ENCODE data around the gene FRAT1. TPM values are rescaled to one million over a fixed set of nuclear protein-coding genes. Genes with fewer than 3 reads are reported as not detected.
"Not testable (repeated sequence)": the region's sequence is repeated elsewhere in the genome, so short reads cannot be mapped to it uniquely, and the experiment has no call there.

FRAT1 gene
- total RNA-seq: 21.9 TPM

GRCh38 chr10:97318772-97319651, at the start of gene FRAT1:
FRAT1 (plus strand) TSS chr10:97319271; CDS start chr10:97319454, 183 bp downstream.
- Histone ChIP-seq H3K27me3 (ENCODE audit: insufficient read depth, low read length) (no peaks in the 10 kb centered on the region), H3K4me1 (ENCODE audit: insufficient read depth, low read length) (peaks cover 52% of the 10 kb centered on the region), H3K9me3 (ENCODE audit: low read depth, low read length) (no peaks in the 10 kb centered on the region), H3K4me3 (ENCODE audit: low read length) (peak within 1 kb of the TSS; percentile 57)

GRCh38 chr10:97270523-97271154, 48.4 kb upstream of the FRAT1 start:
- H3K9me3 ChIP-seq (ENCODE audit: low read depth, low read length): no peaks in the 10 kb centered on the region
- H3K4me3 ChIP-seq (ENCODE audit: low read length): no peak overlapping the region
- H3K4me1 ChIP-seq (ENCODE audit: insufficient read depth, low read length): no peaks in the 10 kb centered on the region
- no peaks in the 10 kb centered on the region for H3K27me3 ChIP-seq (ENCODE audit: insufficient read depth, low read length)

- Histone ChIP-seq H3K4me1 (ENCODE audit: insufficient read depth, low read length) (peaks cover 11% of the 10 kb centered on the region), H3K27me3 (ENCODE audit: insufficient read depth, low read length) (no peaks in the 10 kb centered on the region), H3K4me3 (ENCODE audit: low read length) (no peak overlapping the region)
Measured at GRCh38 chr10:97273700-97274099, 45.4 kb upstream of the FRAT1 start.

DNA sequence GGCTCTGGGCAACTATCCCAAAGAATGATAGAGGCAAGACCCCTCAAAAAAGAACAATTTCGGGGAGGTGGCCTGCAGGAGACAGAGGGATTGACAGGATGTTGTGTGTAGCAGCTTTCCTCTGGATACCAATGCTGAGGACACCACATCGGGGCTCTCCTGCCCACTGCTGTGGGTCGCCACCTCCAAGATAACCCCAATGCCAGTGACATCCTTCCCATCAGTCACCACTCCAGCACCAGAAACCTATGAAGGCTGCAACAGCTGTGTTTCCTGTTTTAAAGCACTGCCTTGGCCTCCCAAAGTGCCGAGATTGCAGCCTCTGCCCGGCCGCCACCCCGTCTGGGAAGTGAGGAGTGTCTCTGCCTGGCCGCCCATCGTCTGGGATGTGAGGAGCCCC, 44.2 kb upstream of the FRAT1 start:
- no peak overlapping the region for H3K4me3 ChIP-seq (ENCODE audit: low read length)
- H3K9me3 ChIP-seq (ENCODE audit: low read depth, low read length): no peaks in the 10 kb centered on the region
- no peaks in the 10 kb centered on the region for H3K27me3 ChIP-seq (ENCODE audit: insufficient read depth, low read length)
- H3K4me1 ChIP-seq (ENCODE audit: insufficient read depth, low read length): peaks cover 21% of the 10 kb centered on the region

More at GRCh38 chr10:97273700-97274099, 45.4 kb upstream of the FRAT1 start:
- H3K9me3 ChIP-seq (ENCODE audit: low read depth, low read length): no peaks in the 10 kb centered on the region

- no peaks in the 10 kb centered on the region for H3K27me3 ChIP-seq (ENCODE audit: insufficient read depth, low read length)
- peaks cover 21% of the 10 kb centered on the region for H3K4me1 ChIP-seq (ENCODE audit: insufficient read depth, low read length)
- H3K4me3 ChIP-seq (ENCODE audit: low read length): no peak overlapping the region
- no peaks in the 10 kb centered on the region for H3K9me3 ChIP-seq (ENCODE audit: low read depth, low read length)
Measured at GRCh38 chr10:97277551-97277950, 41.5 kb upstream of the FRAT1 start.

DNA sequence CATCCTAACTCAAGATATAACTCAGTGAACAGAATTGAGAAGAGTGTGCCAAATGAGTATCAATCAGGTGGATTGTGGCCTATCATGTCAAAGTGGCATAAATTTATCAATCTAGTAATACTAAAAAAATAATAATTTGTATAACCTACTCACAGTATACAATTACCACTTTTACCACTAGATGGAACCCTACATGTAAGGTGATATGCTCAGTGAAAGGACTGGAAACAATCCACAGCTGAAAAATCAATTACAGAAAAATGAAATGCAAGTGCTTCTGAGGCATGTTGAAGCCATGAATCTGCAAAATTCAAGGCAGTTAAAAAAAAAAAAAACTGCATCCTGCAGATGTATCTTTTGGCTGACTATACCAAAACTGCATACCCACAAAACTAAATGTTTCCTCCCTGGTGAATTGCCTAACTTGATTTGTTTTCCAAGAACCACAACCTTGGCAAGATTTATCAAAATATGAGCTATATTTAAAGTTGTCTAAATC, 40.5 kb upstream of the FRAT1 start:
- H3K9me3 ChIP-seq (ENCODE audit: low read depth, low read length): no peaks in the 10 kb centered on the region
- H3K4me1 ChIP-seq (ENCODE audit: insufficient read depth, low read length): peaks cover 21% of the 10 kb centered on the region
- no peaks in the 10 kb centered on the region for H3K27me3 ChIP-seq (ENCODE audit: insufficient read depth, low read length)
- no peak overlapping the region for H3K4me3 ChIP-seq (ENCODE audit: low read length)

DNA sequence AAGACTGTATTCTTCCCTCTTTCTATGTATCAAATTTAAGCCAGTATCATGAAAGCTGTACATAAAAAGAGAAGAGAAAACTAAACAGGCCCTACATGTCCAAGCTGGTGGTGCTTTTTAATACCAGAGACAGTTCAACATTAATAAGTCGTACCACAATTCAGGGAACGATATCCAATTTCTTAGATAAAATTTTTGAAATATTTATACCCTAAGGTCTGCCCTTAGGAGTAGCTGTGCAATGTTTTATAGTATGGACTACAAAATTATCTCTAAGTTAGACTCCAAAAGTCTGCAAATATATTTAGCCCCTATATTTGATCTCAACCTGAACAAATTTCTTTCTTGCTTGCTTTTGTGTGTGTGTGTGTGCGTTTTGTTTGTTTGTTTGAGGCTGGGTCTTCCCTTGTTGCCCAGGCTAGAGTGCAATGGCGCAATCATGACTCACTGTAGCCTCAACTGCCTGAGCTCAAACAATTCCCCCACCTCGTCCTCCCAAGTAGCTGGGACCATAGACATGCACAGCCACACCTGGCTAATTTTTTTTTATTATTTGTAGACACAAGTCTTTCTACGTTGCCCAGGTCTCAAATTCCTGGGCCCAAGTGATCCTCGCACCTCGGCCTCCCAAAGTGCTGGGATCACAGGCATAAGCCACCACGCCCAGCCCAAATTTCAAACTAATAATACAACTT, 39.8 kb upstream of the FRAT1 start:
- Histone ChIP-seq H3K4me3 (ENCODE audit: low read length) (no peak overlapping the region), H3K4me1 (ENCODE audit: insufficient read depth, low read length) (peaks cover 26% of the 10 kb centered on the region), H3K9me3 (ENCODE audit: low read depth, low read length) (no peaks in the 10 kb centered on the region), H3K27me3 (ENCODE audit: insufficient read depth, low read length) (no peaks in the 10 kb centered on the region)

- Histone ChIP-seq H3K4me1 (ENCODE audit: insufficient read depth, low read length) (peaks cover 26% of the 10 kb centered on the region), H3K9me3 (ENCODE audit: low read depth, low read length) (no peaks in the 10 kb centered on the region), H3K4me3 (ENCODE audit: low read length) (no peak overlapping the region)
Measured at GRCh38 chr10:97280783-97281182, 38.3 kb upstream of the FRAT1 start.

GRCh38 chr10:97290076-97290475, 29.0 kb upstream of the FRAT1 start:
- not testable (repeated sequence) for H3K4me3 ChIP-seq (ENCODE audit: low read length); H3K27me3 ChIP-seq (ENCODE audit: insufficient read depth, low read length); H3K9me3 ChIP-seq (ENCODE audit: low read depth, low read length)
- peaks cover 18% of the 10 kb centered on the region for H3K4me1 ChIP-seq (ENCODE audit: insufficient read depth, low read length)

More at GRCh38 chr10:97280783-97281182, 38.3 kb upstream of the FRAT1 start:
- no peaks in the 10 kb centered on the region for H3K27me3 ChIP-seq (ENCODE audit: insufficient read depth, low read length)

DNA sequence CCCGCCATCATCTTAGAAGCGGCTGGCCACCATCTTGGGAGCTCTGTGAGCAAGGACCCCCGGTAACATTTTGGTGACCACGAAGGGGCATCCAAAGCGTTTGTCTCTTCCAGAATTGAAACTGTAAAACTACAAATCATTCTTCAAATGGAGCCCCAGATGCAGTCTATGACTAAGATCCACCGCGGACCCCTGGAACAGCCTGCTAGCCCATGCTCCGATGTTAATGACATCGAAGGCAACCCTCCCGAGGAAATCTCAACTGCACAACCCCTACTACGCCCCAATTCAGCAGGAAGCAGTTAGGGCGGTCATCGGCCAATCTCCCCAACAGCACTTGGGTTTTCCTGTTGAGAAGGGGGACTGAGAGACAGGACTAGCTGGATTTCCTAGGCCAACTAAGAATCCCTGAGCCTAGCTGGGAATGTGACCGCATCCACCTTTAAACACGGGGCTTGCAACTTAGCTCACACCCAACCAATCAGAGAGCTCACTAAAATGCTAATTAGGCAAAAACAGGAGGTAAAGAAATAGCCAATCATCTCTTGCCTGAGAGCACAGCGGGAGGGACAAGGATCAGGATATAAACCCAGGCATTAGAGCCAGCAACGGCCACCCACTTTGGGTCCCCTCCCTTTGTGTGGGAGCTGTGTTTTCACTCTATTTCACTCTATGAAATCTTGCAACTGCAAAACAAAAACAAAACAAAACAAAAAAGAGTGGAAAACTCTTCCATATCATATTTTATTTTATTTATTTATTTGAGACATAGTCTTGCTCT, 28.3 kb upstream of the FRAT1 start:
- not testable (repeated sequence) for H3K27me3 ChIP-seq (ENCODE audit: insufficient read depth, low read length); H3K4me3 ChIP-seq (ENCODE audit: low read length); H3K9me3 ChIP-seq (ENCODE audit: low read depth, low read length)
- H3K4me1 ChIP-seq (ENCODE audit: insufficient read depth, low read length): peaks cover 18% of the 10 kb centered on the region

GRCh38 chr10:97291357-97292096, 27.5 kb upstream of the FRAT1 start:
- Histone ChIP-seq H3K4me1 (ENCODE audit: insufficient read depth, low read length) (peaks cover 18% of the 10 kb centered on the region), H3K9me3 (ENCODE audit: low read depth, low read length) (no peaks in the 10 kb centered on the region), H3K4me3 (ENCODE audit: low read length) (peak overlapping the region; percentile 100), H3K27me3 (ENCODE audit: insufficient read depth, low read length) (no peaks in the 10 kb centered on the region)

DNA sequence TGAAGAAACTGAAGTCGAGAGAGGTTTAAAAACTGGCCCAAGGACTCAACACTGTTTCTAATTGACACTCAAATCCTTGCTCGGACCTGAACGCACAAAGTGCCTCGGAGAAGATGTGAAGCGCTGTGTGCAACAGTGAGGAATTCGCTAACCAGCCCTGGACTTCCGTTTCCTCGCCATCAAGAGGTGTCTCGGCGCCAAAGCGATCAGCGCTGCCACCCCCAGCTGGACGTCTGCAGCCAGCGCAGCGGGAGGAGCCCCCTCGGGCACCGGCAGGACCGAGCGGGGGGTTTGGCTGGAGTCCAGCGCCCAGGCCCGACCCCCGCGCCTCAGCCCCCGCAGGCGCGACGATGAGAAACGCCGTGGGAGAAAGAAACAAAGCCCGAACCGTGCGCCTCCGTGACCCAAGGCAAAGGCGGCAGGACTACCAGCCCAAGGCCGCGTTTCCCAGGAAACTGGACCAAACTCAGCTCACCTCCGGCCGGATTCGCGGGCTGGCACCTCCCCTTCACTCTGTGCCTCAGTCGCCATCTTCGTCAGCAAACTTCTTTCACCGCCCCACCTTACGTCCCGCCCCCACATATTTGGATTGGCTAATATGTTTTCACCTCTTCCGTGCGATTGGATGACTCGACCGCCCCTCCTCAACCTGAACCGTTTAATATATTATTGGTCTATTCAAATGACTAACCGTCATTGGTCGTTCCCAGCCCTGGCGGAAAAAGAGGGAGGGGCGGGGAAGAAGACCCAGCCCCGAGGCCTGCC, 26.8 kb upstream of the FRAT1 start, which contains the start of gene ARHGAP19:
TSS of gene ARHGAP19 (minus strand) at position 541 of the 765 bp plus-strand sequence. CDS start at position 531, 10 bp downstream.
- no peaks in the 10 kb centered on the region for H3K27me3 ChIP-seq (ENCODE audit: insufficient read depth, low read length)
- peaks cover 18% of the 10 kb centered on the region for H3K4me1 ChIP-seq (ENCODE audit: insufficient read depth, low read length)
- H3K4me3 ChIP-seq (ENCODE audit: low read length): peak within 1 kb of the TSS; percentile 100
- H3K9me3 ChIP-seq (ENCODE audit: low read depth, low read length): no peaks in the 10 kb centered on the region

GRCh38 chr10:97292862-97293198, 26.2 kb upstream of the FRAT1 start:
- H3K27me3 ChIP-seq (ENCODE audit: insufficient read depth, low read length): no peaks in the 10 kb centered on the region
- peak overlapping the region; percentile 100 for H3K4me3 ChIP-seq (ENCODE audit: low read length)
- H3K9me3 ChIP-seq (ENCODE audit: low read depth, low read length): no peaks in the 10 kb centered on the region
- H3K4me1 ChIP-seq (ENCODE audit: insufficient read depth, low read length): peaks cover 18% of the 10 kb centered on the region

All from mononuclear cell (primary cell).